WTC11 (cell line): ENCODE measurements around the gene C1QTNF2.

ENCODE experiments used
- ATF6 ChIP-seq: sonication (generic); formaldehyde crosslinking; IDR thresholded peaks from 2 replicates; pipeline ENCODE4 v1.8.1; 2023; ENCODE audit warnings: mild to moderate bottlenecking, missing genetic modification reagents
- CREB1 ChIP-seq: sonication (generic); formaldehyde crosslinking; IDR thresholded peaks from 2 replicates; pipeline ENCODE4 v1.8.0; 2023; ENCODE audit warnings: mild to moderate bottlenecking, missing genetic modification reagents
- FOXJ3 ChIP-seq: sonication (generic); formaldehyde crosslinking; IDR thresholded peaks from 2 replicates; pipeline ENCODE4 v1.9.0; 2021; ENCODE audit warnings: missing genetic modification reagents, mild to moderate bottlenecking, borderline replicate concordance
- JUN ChIP-seq: sonication (generic); formaldehyde crosslinking; IDR thresholded peaks from 2 replicates; pipeline ENCODE4 v1.8.0; 2023; ENCODE audit warnings: mild to moderate bottlenecking, missing genetic modification reagents
- MAX ChIP-seq: sonication (generic); formaldehyde crosslinking; IDR thresholded peaks from 2 replicates; pipeline ENCODE4 v1.8.0; 2022; ENCODE audit warnings: mild to moderate bottlenecking, missing genetic modification reagents
- NFYB ChIP-seq: sonication (generic); formaldehyde crosslinking; conservative IDR thresholded peaks from 2 replicates; pipeline ENCODE4 v1.8.0; 2022; ENCODE audit warnings: low read depth, missing genetic modification reagents
- NR2C2 ChIP-seq: sonication (generic); formaldehyde crosslinking; IDR thresholded peaks from 2 replicates; pipeline ENCODE4 v1.8.0; 2022; ENCODE audit warnings: mild to moderate bottlenecking, missing genetic modification reagents
- NR3C1 ChIP-seq: sonication (generic); formaldehyde crosslinking; conservative IDR thresholded peaks from 2 replicates; pipeline ENCODE4 v1.8.1; 2023; ENCODE audit warnings: low read depth, mild to moderate bottlenecking, missing genetic modification reagents
- TCF7 ChIP-seq: sonication (generic); formaldehyde crosslinking; IDR thresholded peaks from 2 replicates; pipeline ENCODE4 v1.8.0; 2022; ENCODE audit warnings: mild to moderate bottlenecking, low read depth, missing genetic modification reagents, moderate library complexity
- TEAD4 ChIP-seq: sonication (generic); formaldehyde crosslinking; IDR thresholded peaks from 2 replicates; pipeline ENCODE4 v1.8.0; 2022; ENCODE audit warnings: mild to moderate bottlenecking, missing genetic modification reagents
- USF1 ChIP-seq: sonication (generic); formaldehyde crosslinking; IDR thresholded peaks from 2 replicates; pipeline ENCODE4 v1.8.0; 2022; ENCODE audit warnings: mild to moderate bottlenecking, missing genetic modification reagents
- TF ChIP-seq, protein P1 (sequence below): fragments of 200-600 bp; IDR thresholded peaks from 2 replicates; pipeline ENCODE4 v1.8.0; 2022; ENCODE audit warnings: antibody characterized with exemption
- TF ChIP-seq, protein P2 (sequence below): sonication (generic); formaldehyde crosslinking; IDR thresholded peaks from 2 replicates; pipeline ENCODE4 v1.8.1; 2022; ENCODE audit warnings: mild to moderate bottlenecking, moderate library complexity, missing genetic modification reagents

- TF ChIP-seq FOXJ3 (CRISPR knock-in tag): no peak
- TF ChIP-seq, protein P1, sequence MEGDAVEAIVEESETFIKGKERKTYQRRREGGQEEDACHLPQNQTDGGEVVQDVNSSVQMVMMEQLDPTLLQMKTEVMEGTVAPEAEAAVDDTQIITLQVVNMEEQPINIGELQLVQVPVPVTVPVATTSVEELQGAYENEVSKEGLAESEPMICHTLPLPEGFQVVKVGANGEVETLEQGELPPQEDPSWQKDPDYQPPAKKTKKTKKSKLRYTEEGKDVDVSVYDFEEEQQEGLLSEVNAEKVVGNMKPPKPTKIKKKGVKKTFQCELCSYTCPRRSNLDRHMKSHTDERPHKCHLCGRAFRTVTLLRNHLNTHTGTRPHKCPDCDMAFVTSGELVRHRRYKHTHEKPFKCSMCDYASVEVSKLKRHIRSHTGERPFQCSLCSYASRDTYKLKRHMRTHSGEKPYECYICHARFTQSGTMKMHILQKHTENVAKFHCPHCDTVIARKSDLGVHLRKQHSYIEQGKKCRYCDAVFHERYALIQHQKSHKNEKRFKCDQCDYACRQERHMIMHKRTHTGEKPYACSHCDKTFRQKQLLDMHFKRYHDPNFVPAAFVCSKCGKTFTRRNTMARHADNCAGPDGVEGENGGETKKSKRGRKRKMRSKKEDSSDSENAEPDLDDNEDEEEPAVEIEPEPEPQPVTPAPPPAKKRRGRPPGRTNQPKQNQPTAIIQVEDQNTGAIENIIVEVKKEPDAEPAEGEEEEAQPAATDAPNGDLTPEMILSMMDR: no peak
- TF ChIP-seq NR2C2 (CRISPR knock-in tag): no peak
- TF ChIP-seq, protein P2, sequence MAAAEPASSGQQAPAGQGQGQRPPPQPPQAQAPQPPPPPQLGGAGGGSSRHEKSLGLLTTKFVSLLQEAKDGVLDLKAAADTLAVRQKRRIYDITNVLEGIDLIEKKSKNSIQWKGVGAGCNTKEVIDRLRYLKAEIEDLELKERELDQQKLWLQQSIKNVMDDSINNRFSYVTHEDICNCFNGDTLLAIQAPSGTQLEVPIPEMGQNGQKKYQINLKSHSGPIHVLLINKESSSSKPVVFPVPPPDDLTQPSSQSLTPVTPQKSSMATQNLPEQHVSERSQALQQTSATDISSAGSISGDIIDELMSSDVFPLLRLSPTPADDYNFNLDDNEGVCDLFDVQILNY: no peak
- TF ChIP-seq TCF7 (CRISPR knock-in tag): no peak
- no peak for TF ChIP-seq ATF6 (CRISPR knock-in tag)
- TF ChIP-seq JUN (CRISPR knock-in tag): no peak
- no peak for TF ChIP-seq CREB1 (CRISPR knock-in tag)
- TF ChIP-seq MAX (CRISPR knock-in tag): no peak
- no peak for TF ChIP-seq NR3C1
- TF ChIP-seq TEAD4 (CRISPR knock-in tag): no peak
- TF ChIP-seq NFYB (CRISPR knock-in tag): no peak
- no peak for TF ChIP-seq USF1 (CRISPR knock-in tag)
Measured at GRCh38 chr5:160341309-160341870, 29.0 kb downstream of the C1QTNF2 start.
